GM12865 (cell line): ENCODE results near the gene TBXAS1.
A peak's percentile ranks its signal among the peaks of the same experiment; 100 is the strongest.

ENCODE experiments used
- DNase-seq: peaks from one replicate; pipeline ENCODE4 v3.0.0; 2010; ENCODE audit warnings: low read depth
- H3K4me3 ChIP-seq: 2 replicates; pipeline ENCODE4 v1.5.1; 2011; ENCODE audit warnings: mild to moderate bottlenecking, low read depth, low read length, control low read depth
- CTCF ChIP-seq: IDR thresholded peaks from 2 replicates; pipeline ENCODE4 v1.5.1; 2011; ENCODE audit warnings: low read length, control low read depth, low read depth, inconsistent platforms; ENCODE audit not compliant: insufficient read depth; ENCODE audit errors: missing control alignments

TBXAS1 gene

GRCh38 chr7:139884441-139884840 is 55.4 kb downstream of the TBXAS1 start:
- no peak overlapping the region for H3K4me3 ChIP-seq
- DNase-seq, result no peak
- no peak for TF ChIP-seq CTCF

GRCh38 chr7:139885511-139885910 is 56.4 kb downstream of the TBXAS1 start:
- DNase-seq, result no peak
- TF ChIP-seq CTCF, result no peak
- H3K4me3 ChIP-seq, result no peak overlapping the region

GRCh38 chr7:139886206-139886605 is 57.1 kb downstream of the TBXAS1 start:
- H3K4me3 ChIP-seq, result no peak overlapping the region
- no peak for DNase-seq
- TF ChIP-seq CTCF, result no peak

- no peak for DNase-seq
- TF ChIP-seq CTCF, result no peak
Observed at GRCh38 chr7:139886899-139887298, 57.8 kb downstream of the TBXAS1 start.

GRCh38 chr7:139887992-139888481 is 59.0 kb downstream of the TBXAS1 start:
- no peak for DNase-seq
- TF ChIP-seq CTCF, result no peak
- no peak overlapping the region for H3K4me3 ChIP-seq

More at GRCh38 chr7:139886899-139887298, 57.8 kb downstream of the TBXAS1 start:
- no peak overlapping the region for H3K4me3 ChIP-seq

GRCh38 chr7:139889186-139889871 is 60.3 kb downstream of the TBXAS1 start:
- no peak for TF ChIP-seq CTCF
- peak; percentile 19 for DNase-seq
- no peak overlapping the region for H3K4me3 ChIP-seq

GRCh38 chr7:139893461-139893860 is 64.4 kb downstream of the TBXAS1 start:
- H3K4me3 ChIP-seq, result no peak overlapping the region
- TF ChIP-seq CTCF, result no peak
- DNase-seq, result no peak
